GM12878 (cell line): ENCODE measurements around the gene PRRG4. TPM values are rescaled to one million over a fixed set of nuclear protein-coding genes. Genes with fewer than 3 reads are reported as not detected.

Experiments used
- FOS ChIP-seq: IDR thresholded peaks from 3 replicates; pipeline ENCODE4 v1.6.1; 2011; ENCODE audit warnings: borderline replicate concordance; ENCODE audit not compliant: insufficient read length; ENCODE audit errors: extremely low read depth
- IKZF1 ChIP-seq: fragments of 450-650 bp; conservative IDR thresholded peaks from 2 replicates; pipeline ENCODE4 v1.6.1; 2017; ENCODE audit warnings: antibody characterized with exemption, mild to moderate bottlenecking
- IKZF2 ChIP-seq, 2 experiments: fragments of 450-650 bp; IDR thresholded peaks; 2 replicates each; pipeline ENCODE4 v1.6.1; 2017; ENCODE audit warnings: mild to moderate bottlenecking in 2 of 2, moderate library complexity in 2 of 2
- KLF5 ChIP-seq: fragments of 450-650 bp; IDR thresholded peaks from 2 replicates; pipeline ENCODE4 v1.6.1; 2014; ENCODE audit warnings: mild to moderate bottlenecking; ENCODE audit not compliant: partially characterized antibody
- MEF2B ChIP-seq: fragments of 450-650 bp; IDR thresholded peaks from 2 replicates; pipeline ENCODE4 v1.6.1; 2018; ENCODE audit warnings: mild to moderate bottlenecking, moderate library complexity; ENCODE audit not compliant: partially characterized antibody, poor library complexity, severe bottlenecking
- MTA2 ChIP-seq: fragments of 450-650 bp; IDR thresholded peaks from 2 replicates; pipeline ENCODE4 v1.6.1; 2016; ENCODE audit warnings: low read depth, mild to moderate bottlenecking, moderate library complexity
- NFXL1 ChIP-seq: fragments of 450-650 bp; IDR thresholded peaks from 2 replicates; pipeline ENCODE4 v1.6.1; 2017; ENCODE audit warnings: antibody characterized with exemption, mild to moderate bottlenecking, borderline replicate concordance
- NFYB ChIP-seq: IDR thresholded peaks from 2 replicates; pipeline ENCODE4 v1.6.1; 2011; ENCODE audit warnings: low read depth, mild to moderate bottlenecking, low read length, improper control_type of control experiment, moderate library complexity; ENCODE audit not compliant: insufficient read depth
- POU2F2 ChIP-seq: IDR thresholded peaks from 3 replicates; pipeline ENCODE4 v1.6.1; 2011; ENCODE audit warnings: low read depth, mild to moderate bottlenecking, low read length, borderline replicate concordance
- RAD21 ChIP-seq: IDR thresholded peaks from 2 replicates; pipeline ENCODE4 v1.6.1; 2011; ENCODE audit warnings: mild to moderate bottlenecking, low read depth, low read length, moderate library complexity; ENCODE audit not compliant: insufficient read depth
- RB1 ChIP-seq: fragments of 450-650 bp; formaldehyde crosslinking; IDR thresholded peaks from 2 replicates; pipeline ENCODE4 v1.6.1; 2017; ENCODE audit warnings: mild to moderate bottlenecking, borderline replicate concordance
- RELB ChIP-seq: fragments of 450-650 bp; IDR thresholded peaks from 2 replicates; pipeline ENCODE4 v1.6.1; 2017; ENCODE audit warnings: low read depth, mild to moderate bottlenecking, moderate library complexity
- RUNX3 ChIP-seq: IDR thresholded peaks from 2 replicates; pipeline ENCODE4 v1.6.1; 2012; ENCODE audit warnings: low read length, inconsistent platforms
- SIN3A ChIP-seq: IDR thresholded peaks from 2 replicates; pipeline ENCODE4 v1.6.1; 2012; ENCODE audit warnings: low read depth, low read length, improper control_type of control experiment
- STAT3 ChIP-seq: IDR thresholded peaks from 2 replicates; pipeline ENCODE4 v1.6.1; 2011; ENCODE audit warnings: low read depth, low read length, improper control_type of control experiment
- WRNIP1 ChIP-seq: IDR thresholded peaks from 2 replicates; pipeline ENCODE4 v1.6.1; 2011; ENCODE audit warnings: low read depth, low read length, improper control_type of control experiment, borderline replicate concordance
- ZNF274 ChIP-seq: IDR thresholded peaks from one replicate; pipeline ENCODE4 v1.8.0; 2011; ENCODE audit not compliant: insufficient read length, insufficient read depth
- polyA plus RNA-seq, 11 experiments: library from polyadenylated mRNA; depleted of rRNA in 4 of 11; unstranded in 6 of 11; stranded (reverse) in 5 of 11; fragments of >200 nt; fragmentation: Nextera tagmentation in 4 of 11; fragmentation: Illumina TruSeq in 1 of 11; extraction: Ambion mirVana in 4 of 11; extraction: Trizol in 1 of 11; gene quantifications; 1 replicate in 1 of 11; 2 replicates in 10 of 11; pipeline versions ENCODE4 v1.2.1 to v1.2.3, GENCODE V29; 2011 to 2016; ENCODE audit warnings: inconsistent platforms in 2 of 11, missing spikeins in 2 of 11, low read depth in 1 of 11
- total RNA-seq, 4 experiments: library from RNA; depleted of rRNA in 3 of 4; stranded (reverse); fragments of >200 nt in 3 of 4; fragmentation: Illumina TruSeq in 1 of 4; extraction: Trizol in 1 of 4; gene quantifications; 2 replicates each; pipeline versions ENCODE4 v1.2.1 to v1.2.3, GENCODE V29; 2013 to 2021
- TF ChIP-seq, protein P1 (sequence below): fragments of 150-350 bp; IDR thresholded peaks from 2 replicates; pipeline ENCODE4 v1.6.1; 2014; ENCODE audit warnings: mild to moderate bottlenecking, low read depth, low read length
- TF ChIP-seq, protein P2 (sequence below): fragments of 450-650 bp; IDR thresholded peaks from 2 replicates; pipeline ENCODE4 v1.6.1; 2018; ENCODE audit warnings: mild to moderate bottlenecking, low read depth, moderate library complexity; ENCODE audit not compliant: partially characterized antibody
- TF ChIP-seq, protein P3 (sequence below): IDR thresholded peaks from 2 replicates; pipeline ENCODE4 v1.6.1; 2011; ENCODE audit warnings: borderline replicate concordance, low read depth, mild to moderate bottlenecking, moderate library complexity, mixed read lengths, low read length; ENCODE audit not compliant: insufficient read depth; ENCODE audit errors: extremely low read length

Gene PRRG4
- total and polyA plus RNA-seq, 10 of the 15 experiments (the other 5 are each of a cell fraction or from before 2014, with no cell fraction given): 0.55 to 4.9 (median 1.9) TPM

DNA sequence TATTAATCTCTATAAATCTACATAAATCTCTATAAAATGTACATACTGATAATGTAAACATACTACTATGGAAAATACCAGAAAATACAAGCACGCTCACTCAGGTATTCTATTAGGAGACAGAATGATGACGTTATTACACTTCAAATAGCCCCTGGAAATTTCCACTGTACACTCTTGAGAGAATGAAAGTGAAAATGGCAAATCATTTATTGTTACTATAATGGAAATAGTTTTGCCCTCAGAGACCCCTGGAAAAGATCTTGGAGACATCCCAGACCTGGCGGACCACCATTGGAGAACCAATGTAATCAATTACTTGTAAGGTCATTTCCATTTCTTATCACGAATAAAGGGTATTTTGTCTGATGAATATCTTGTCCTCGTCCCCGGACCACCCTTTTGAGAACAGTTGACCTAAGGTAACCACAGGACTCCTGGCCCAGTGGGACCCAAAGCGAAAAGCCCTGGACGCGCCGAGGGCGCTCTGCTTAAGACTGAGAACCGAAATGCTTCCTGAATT is 509 bp upstream of the PRRG4 start (continued):
- TF ChIP-seq MEF2B: peak; percentile 47
- TF ChIP-seq RUNX3: peak; percentile 51
- no peak for TF ChIP-seq IKZF1
- TF ChIP-seq RAD21: no peak
- TF ChIP-seq, protein P1, sequence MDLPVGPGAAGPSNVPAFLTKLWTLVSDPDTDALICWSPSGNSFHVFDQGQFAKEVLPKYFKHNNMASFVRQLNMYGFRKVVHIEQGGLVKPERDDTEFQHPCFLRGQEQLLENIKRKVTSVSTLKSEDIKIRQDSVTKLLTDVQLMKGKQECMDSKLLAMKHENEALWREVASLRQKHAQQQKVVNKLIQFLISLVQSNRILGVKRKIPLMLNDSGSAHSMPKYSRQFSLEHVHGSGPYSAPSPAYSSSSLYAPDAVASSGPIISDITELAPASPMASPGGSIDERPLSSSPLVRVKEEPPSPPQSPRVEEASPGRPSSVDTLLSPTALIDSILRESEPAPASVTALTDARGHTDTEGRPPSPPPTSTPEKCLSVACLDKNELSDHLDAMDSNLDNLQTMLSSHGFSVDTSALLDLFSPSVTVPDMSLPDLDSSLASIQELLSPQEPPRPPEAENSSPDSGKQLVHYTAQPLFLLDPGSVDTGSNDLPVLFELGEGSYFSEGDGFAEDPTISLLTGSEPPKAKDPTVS: peak; percentile 89
- TF ChIP-seq POU2F2: no peak
- TF ChIP-seq RELB: 0 out of 2 replicates have a peak, but pooled peaks have one; percentile 64
- TF ChIP-seq KLF5: no peak
- peak; percentile 40 to 60; a peak in 3 of 4 replicates for TF ChIP-seq IKZF2 (IDR thresholded peaks at IDR 0.05)
- TF ChIP-seq NFYB: no peak
- TF ChIP-seq, protein P2, sequence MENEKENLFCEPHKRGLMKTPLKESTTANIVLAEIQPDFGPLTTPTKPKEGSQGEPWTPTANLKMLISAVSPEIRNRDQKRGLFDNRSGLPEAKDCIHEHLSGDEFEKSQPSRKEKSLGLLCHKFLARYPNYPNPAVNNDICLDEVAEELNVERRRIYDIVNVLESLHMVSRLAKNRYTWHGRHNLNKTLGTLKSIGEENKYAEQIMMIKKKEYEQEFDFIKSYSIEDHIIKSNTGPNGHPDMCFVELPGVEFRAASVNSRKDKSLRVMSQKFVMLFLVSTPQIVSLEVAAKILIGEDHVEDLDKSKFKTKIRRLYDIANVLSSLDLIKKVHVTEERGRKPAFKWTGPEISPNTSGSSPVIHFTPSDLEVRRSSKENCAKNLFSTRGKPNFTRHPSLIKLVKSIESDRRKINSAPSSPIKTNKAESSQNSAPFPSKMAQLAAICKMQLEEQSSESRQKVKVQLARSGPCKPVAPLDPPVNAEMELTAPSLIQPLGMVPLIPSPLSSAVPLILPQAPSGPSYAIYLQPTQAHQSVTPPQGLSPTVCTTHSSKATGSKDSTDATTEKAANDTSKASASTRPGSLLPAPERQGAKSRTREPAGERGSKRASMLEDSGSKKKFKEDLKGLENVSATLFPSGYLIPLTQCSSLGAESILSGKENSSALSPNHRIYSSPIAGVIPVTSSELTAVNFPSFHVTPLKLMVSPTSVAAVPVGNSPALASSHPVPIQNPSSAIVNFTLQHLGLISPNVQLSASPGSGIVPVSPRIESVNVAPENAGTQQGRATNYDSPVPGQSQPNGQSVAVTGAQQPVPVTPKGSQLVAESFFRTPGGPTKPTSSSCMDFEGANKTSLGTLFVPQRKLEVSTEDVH: peak; percentile 36
- no peak for TF ChIP-seq NFXL1
- no peak for TF ChIP-seq RB1
- TF ChIP-seq, protein P3, sequence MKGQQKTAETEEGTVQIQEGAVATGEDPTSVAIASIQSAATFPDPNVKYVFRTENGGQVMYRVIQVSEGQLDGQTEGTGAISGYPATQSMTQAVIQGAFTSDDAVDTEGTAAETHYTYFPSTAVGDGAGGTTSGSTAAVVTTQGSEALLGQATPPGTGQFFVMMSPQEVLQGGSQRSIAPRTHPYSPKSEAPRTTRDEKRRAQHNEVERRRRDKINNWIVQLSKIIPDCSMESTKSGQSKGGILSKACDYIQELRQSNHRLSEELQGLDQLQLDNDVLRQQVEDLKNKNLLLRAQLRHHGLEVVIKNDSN: no peak
- peak; percentile 24; the same call in 1 of the 2 replicates for TF ChIP-seq MTA2
- no peak for TF ChIP-seq STAT3
- no peak for TF ChIP-seq SIN3A
- TF ChIP-seq ZNF274: no peak
- TF ChIP-seq WRNIP1: no peak
- no peak for TF ChIP-seq FOS
